Hematopoietic multipotent progenitor cell treated with erythropoietin and hydrocortisone succinate and interleukin-3 and kit ligand, for 15 days (in vitro differentiated cells): ENCODE data around the gene PSMC3.
A peak's percentile ranks its signal among the peaks of the same experiment; 100 is the strongest.

ENCODE experiments used
- DNase-seq: peaks from one replicate; pipeline ENCODE4 v3.0.0-alpha.2; 2015; ENCODE audit warnings: low spot score

Gene PSMC3

GRCh38 chr11:47426062-47426956, at the start of gene PSMC3:
TSS of gene PSMC3 (minus strand) at chr11:47426439. CDS start at chr11:47426279, 160 bp downstream.
- peak; percentile 99 for DNase-seq

- no peak for DNase-seq
Observed at GRCh38 chr11:47470671-47471070, 44.4 kb upstream of the PSMC3 start.

GRCh38 chr11:47469361-47470179, 43.3 kb upstream of the PSMC3 start:
- DNase-seq: no peak

GRCh38 chr11:47468598-47469214, 42.5 kb upstream of the PSMC3 start:
- no peak for DNase-seq

GRCh38 chr11:47467357-47467756, 41.1 kb upstream of the PSMC3 start:
- no peak for DNase-seq

GRCh38 chr11:47466701-47467250, 40.5 kb upstream of the PSMC3 start:
- DNase-seq: no peak

- DNase-seq: no peak
Observed at GRCh38 chr11:47466201-47466600, 40.0 kb upstream of the PSMC3 start.

- DNase-seq: no peak
Observed at GRCh38 chr11:47464483-47464882, 38.2 kb upstream of the PSMC3 start.

- DNase-seq: no peak
Observed at GRCh38 chr11:47461876-47462275, 35.6 kb upstream of the PSMC3 start.

- no peak for DNase-seq
Observed at GRCh38 chr11:47460571-47461235, 34.5 kb upstream of the PSMC3 start.

GRCh38 chr11:47454258-47454671, 28.0 kb upstream of the PSMC3 start:
- peak; percentile 69 for DNase-seq

- no peak for DNase-seq
Observed at GRCh38 chr11:47453365-47453764, 27.1 kb upstream of the PSMC3 start.

GRCh38 chr11:47451990-47452389, 25.8 kb upstream of the PSMC3 start:
- no peak for DNase-seq

- DNase-seq: no peak
Observed at GRCh38 chr11:47451436-47451835, 25.2 kb upstream of the PSMC3 start.

GRCh38 chr11:47449541-47449940, 23.3 kb upstream of the PSMC3 start:
- no peak for DNase-seq

GRCh38 chr11:47448566-47449427, 22.6 kb upstream of the PSMC3 start, which contains the start of gene RAPSN:
TSS of gene RAPSN (minus strand) at chr11:47449136. CDS start at chr11:47448964, 172 bp downstream.
- no peak for DNase-seq

- no peak for DNase-seq
Observed at GRCh38 chr11:47447906-47448305, 21.7 kb upstream of the PSMC3 start.

- DNase-seq: no peak
Observed at GRCh38 chr11:47446833-47447232, 20.6 kb upstream of the PSMC3 start.

- DNase-seq: no peak
Observed at GRCh38 chr11:47445840-47446239, 19.6 kb upstream of the PSMC3 start.

- DNase-seq: no peak
Observed at GRCh38 chr11:47443817-47444216, 17.6 kb upstream of the PSMC3 start.
